NAMALWA (cell line): Measurements from ENCODE around the gene KLK10.

ENCODE experiments used
- DNase-seq: peaks from one replicate; pipeline ENCODE4 v3.0.0-alpha.2; 2015; ENCODE audit warnings: low spot score

The KLK10 gene

GRCh38 chr19:51025809-51026553 lies 6.5 kb upstream of the KLK10 start:
- DNase-seq = no peak

- no peak for DNase-seq
These were observed 5.9 kb upstream of the KLK10 start for GRCh38 chr19:51025401-51025800.

DNA sequence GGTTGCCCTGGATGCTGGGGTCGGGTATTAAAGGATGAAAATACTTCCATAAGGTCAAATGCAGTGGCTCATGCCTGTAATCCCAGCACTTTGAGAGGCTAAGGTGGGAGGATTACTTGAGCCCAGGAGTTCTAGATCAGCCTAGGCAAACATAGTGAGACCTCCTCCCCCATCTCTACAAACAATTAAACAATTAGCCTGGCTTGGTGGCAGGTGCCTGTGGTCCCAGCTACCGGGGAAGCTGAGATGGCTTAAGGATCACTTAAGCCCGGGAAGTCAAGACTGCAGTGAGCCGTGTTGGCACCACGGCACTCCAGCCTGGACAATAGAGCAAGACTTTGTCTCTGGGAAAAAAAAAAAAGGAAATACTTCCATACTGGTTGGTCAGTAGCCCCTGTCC lies 5.4 kb upstream of the KLK10 start:
- no peak for DNase-seq

DNA sequence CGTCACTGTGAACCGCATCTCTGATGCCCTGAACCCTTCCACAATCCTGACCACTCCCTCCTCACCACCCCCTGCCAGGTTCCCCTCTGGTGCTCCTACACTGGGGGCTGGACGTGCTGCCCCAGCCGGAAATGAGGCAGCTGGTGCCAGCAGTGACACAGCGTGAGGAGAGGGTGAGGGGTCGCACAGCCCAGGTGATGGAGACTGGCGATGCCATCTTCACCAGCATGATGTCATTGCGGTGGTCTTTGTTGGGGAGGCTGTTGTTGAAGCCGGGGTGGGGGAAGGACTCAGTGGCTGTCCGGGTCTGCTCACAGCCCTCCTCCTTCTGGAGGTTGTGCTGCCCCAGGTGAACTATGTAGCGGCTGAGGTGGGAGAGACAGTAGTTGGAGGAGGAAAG lies 4.4 kb upstream of the KLK10 start:
- DNase-seq = no peak

DNA sequence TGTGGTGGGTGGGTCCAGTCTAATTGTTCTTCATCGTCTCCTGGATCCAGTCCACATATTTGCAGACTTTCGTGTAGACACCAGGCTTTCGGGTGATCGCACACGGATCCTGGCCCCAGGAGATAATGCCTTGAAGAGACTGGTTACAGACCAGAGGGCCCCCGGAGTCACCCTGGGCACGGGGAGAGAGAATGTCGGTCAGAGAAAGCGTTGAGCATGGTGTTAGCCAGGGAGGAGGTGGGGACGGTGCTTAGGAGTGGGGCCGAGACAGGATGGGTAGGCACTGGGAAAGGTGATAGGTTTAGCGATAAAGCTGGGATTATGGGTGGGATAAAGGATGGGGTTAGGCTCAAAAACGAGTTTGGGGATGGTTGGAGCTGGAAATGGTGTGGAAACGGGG lies 3.0 kb upstream of the KLK10 start:
- DNase-seq = no peak

- peak; percentile 58 for DNase-seq
These were observed 1.6 kb upstream of the KLK10 start for GRCh38 chr19:51020988-51021651.

DNA sequence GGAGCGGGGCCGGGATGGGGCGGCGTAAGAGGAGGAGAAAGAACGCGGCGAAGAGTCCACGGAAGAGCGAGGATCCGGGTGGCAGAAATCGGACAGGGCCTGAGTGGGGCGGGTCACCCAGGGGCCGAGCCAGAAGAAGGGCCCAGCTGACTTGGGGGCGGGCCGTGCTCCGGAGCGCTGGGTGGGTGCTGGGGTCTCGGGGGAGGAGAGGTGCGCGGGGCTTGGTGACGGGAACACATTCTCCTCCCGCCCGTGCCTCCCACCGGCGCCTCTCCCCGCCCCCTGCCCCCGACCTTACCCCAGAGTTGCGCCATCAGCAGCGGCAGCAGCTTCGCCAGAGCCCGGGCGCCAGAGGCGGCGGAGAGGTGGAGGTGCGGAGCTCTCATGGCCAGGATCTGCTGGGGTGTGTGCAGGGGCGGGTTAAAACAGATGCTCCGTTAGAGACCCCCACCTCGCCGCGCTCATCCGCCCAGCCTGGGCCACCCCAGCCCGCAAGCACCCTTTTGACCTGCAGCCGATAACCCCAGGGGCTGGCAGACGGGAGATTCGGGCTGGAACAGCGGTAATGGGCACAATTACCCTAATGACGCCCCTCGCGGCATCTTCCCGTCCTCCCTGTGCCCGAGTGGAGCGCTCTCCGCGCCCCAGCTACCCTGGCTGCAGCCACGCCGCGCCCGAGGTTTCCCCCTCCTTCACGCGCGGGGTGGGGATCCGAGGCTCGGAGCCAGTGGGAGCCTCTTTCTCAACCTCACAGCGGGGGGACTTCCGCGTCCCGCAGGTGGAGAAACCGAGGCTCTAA lies 565 bp downstream of the KLK10 start:
- DNase-seq = no peak

DNA sequence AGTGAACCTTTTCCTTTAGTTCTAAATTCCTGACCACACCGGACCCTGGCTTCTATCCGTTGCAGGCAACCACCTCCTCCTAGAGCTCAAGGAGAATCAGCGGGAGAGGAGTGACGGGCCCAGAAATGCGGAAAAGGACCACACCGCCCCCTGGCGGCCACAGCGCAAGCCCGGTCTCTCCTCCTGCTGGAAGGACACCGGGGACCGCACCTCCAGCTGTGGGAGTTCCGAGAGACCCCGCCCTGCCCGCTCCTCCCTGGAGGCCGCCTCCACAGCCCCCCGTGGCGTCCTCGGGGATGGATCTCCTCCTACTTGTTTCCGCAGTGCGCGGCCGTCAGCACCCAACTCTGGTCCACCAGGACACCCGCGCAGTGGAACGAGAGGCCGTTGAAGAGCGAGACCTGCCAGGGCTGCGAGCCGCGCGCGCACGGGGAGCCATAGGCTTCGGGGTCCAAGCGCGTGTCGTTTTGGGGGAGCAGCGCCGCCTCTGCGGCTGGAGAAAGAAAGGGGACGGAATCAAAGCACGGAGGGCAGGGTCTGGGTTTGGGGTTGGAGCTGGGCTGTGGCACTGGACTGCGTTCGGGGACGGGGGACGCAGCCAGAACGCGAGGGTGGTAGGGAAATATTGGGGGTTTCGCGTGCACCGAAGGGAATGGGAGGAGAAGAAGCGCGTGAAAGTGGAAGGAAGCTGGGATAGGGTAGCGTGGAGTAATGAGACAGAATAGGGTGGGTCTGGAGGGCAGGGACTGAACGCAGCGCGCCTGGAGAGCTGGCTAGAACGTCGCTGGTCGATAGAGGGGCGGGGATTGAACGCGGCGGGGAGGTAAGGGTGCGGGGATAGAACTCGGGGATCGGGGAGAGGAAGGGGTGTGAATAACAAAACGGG lies 2.5 kb downstream of the KLK10 start:
- DNase-seq = no peak

GRCh38 chr19:51015691-51016267 lies 3.7 kb downstream of the KLK10 start:
- DNase-seq = no peak

GRCh38 chr19:51014242-51014641 lies 5.3 kb downstream of the KLK10 start:
- DNase-seq = no peak

GRCh38 chr19:51012661-51013190 lies 6.8 kb downstream of the KLK10 start:
- no peak for DNase-seq

GRCh38 chr19:51010066-51010795 lies 9.3 kb downstream of the KLK10 start:
- no peak for DNase-seq

DNA sequence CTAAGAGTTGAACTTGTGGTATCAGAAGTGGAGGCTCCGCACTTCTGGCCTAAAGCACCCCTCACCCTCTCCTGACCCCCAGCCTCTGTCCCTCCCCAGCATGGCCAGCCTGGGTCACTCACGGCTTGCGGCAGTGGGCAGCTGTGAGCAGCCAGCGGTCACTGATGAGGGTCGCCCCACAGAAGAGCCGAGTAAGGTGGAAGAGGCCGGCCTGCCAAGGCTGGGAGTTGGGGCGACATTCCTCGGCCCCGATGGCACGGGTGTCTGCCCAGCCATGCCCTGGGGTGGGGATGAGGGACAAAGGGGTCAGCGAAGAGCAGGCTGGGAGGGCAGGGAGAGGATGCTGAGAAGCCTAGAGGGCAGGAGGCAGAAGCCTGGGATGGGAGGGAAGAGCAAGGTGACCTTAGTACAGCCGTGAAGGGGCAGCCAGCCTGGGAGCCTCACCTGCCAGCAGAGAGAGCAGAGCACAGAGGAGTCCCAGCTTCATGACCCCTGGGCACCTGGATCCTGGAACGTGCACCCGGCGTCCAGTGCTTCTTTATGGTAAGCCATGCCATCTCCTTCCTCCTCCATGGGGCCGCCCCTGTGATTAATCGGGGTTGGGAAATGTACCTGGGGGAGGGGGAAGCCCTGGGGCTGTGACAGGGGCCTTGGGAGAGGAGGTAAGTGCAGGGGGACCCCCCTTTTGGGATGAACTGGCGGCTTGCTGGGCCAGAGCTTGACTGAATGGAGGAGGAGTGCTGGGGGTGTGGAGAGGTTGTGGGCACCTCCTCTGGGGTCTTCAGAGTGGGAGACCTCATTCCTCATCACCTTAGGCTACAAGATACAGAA lies 10.2 kb downstream of the KLK10 start:
- DNase-seq = no peak

- DNase-seq = no peak
These were observed 12.0 kb downstream of the KLK10 start for GRCh38 chr19:51007488-51007887.

- no peak for DNase-seq
These were observed 13.1 kb downstream of the KLK10 start for GRCh38 chr19:51006406-51006805.

GRCh38 chr19:51005248-51005647 lies 14.3 kb downstream of the KLK10 start:
- no peak for DNase-seq

DNA sequence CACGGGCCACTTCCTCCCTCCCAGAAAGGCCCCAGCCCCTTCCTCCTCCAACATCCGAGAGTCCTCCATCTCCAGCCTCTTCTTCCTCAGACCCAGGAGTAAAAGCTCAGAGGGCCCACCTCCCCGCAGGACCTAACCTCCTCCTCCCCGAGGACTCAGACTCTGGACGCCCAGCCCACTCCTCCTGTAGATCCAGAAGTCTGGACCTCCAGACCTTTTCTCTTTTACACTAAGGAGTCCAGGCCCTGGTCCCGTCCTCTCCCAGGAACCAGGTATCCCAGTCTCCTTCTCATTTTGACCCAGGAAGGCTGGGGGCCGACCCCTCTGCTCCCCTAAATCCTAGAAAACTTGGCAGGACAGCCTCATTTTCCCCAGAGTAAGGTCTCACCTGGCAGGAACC lies 16.2 kb downstream of the KLK10 start:
- DNase-seq = no peak

GRCh38 chr19:51002542-51003311 lies 16.8 kb downstream of the KLK10 start:
- DNase-seq = peak; percentile 70

DNA sequence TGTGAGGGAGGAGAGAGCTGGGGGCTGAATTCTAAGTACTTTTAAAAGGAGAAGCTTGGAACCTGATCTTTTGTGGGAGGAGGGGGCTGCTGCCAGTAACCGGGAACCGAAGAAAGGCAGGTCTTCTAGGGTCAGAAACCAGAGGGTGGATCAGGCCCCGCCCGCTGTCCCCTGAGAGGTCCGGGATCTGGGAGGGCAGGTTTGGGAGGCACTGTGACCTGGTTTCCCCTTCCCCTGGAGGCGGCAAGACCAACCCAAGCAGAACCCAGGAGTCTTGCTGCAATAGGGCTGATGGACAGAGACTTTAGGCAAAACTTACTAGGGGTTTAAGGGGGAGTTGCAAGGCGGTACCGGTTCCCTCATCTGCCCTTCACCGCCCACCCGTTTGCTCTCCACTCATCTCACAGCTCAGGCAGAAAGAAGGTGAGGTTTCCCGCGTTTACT lies 17.4 kb downstream of the KLK10 start:
- no peak for DNase-seq
